ENCODE data around the gene LRCOL1. TPM values are rescaled to one million over a fixed set of nuclear protein-coding genes. Genes with fewer than 3 reads are reported as not detected.

LRCOL1 gene
- total and polyA plus RNA-seq, 2 experiments from 2014 or later = 1.7 TPM; not detected in 1

DNA sequence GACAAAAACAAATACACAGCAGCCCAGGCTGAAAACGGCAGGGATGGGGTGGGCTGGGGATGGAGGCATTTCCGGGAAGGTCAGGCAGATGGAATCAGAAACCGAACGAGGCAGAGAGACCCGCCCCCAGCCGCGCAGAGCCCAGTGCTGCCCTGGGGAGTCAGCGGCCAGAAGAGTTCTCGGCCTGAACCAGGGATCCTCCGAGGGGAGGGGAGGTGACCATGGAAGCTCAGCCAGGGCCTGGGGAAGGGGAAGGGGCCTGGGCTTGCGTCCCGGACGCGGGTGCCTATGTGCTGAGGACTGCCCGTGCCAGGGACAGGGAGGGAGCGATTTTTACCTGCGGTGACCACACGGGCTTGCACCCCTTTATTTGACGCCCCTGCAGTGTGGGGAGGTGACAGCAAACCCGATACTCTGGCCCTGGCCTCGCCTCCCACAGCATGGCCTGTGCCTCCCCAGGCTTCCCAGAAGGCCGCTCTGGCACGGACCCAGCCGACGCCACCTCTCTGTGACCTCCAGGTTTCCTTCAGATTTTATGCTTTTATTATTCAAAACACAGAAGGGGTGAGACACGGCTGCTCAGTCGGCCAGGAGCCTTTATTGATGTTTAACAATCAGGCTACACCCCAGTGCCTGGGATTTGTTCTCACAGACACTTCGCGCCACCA, 7.7 kb downstream of the LRCOL1 start:
- no peak overlapping the region for H3K27ac Mint-ChIP-seq
- DNase-seq (ENCODE audit: low spot score) (no peak), ATAC-seq (peak; percentile 9)
- peaks cover 63% of the 10 kb centered on the region for H3K27me3 ChIP-seq (ENCODE audit: insufficient read depth)
- H4K20me1 ChIP-seq (replicated peaks; ENCODE audit: insufficient read depth) = no peaks in the 10 kb centered on the region
- no peak overlapping the region for H3K4me3 Mint-ChIP-seq
- H3K9me3 Mint-ChIP-seq = peaks cover 1% of the 10 kb centered on the region
- H3K4me1 Mint-ChIP-seq = peaks cover 13% of the 10 kb centered on the region
- H2AFZ ChIP-seq = 0 out of 2 replicates have a peak overlapping the region, but pooled peaks have one; percentile 47
- peaks cover 64% of the 10 kb centered on the region for H3K27me3 Mint-ChIP-seq (ENCODE audit: insufficient read depth, low read depth, poor library complexity)
- peaks cover 18% of the 10 kb centered on the region for H3F3A ChIP-seq (replicated peaks; ENCODE audit: low read depth)
- peaks cover 3% of the 10 kb centered on the region; the same call in 1 of the 2 replicates for H3K4me1 ChIP-seq (ENCODE audit: insufficient read depth)
- no peak overlapping the region for H3K4me3 ChIP-seq
- no peaks in the 10 kb centered on the region for H3K36me3 ChIP-seq (ENCODE audit: insufficient read depth)
- H3K79me2 ChIP-seq (replicated peaks; ENCODE audit: insufficient read depth) = no peaks in the 10 kb centered on the region
- no peaks in the 10 kb centered on the region for H3K9me2 ChIP-seq (ENCODE audit: insufficient read depth)
- H3K4me2 ChIP-seq = no peak overlapping the region
- TF ChIP-seq, protein P1, sequence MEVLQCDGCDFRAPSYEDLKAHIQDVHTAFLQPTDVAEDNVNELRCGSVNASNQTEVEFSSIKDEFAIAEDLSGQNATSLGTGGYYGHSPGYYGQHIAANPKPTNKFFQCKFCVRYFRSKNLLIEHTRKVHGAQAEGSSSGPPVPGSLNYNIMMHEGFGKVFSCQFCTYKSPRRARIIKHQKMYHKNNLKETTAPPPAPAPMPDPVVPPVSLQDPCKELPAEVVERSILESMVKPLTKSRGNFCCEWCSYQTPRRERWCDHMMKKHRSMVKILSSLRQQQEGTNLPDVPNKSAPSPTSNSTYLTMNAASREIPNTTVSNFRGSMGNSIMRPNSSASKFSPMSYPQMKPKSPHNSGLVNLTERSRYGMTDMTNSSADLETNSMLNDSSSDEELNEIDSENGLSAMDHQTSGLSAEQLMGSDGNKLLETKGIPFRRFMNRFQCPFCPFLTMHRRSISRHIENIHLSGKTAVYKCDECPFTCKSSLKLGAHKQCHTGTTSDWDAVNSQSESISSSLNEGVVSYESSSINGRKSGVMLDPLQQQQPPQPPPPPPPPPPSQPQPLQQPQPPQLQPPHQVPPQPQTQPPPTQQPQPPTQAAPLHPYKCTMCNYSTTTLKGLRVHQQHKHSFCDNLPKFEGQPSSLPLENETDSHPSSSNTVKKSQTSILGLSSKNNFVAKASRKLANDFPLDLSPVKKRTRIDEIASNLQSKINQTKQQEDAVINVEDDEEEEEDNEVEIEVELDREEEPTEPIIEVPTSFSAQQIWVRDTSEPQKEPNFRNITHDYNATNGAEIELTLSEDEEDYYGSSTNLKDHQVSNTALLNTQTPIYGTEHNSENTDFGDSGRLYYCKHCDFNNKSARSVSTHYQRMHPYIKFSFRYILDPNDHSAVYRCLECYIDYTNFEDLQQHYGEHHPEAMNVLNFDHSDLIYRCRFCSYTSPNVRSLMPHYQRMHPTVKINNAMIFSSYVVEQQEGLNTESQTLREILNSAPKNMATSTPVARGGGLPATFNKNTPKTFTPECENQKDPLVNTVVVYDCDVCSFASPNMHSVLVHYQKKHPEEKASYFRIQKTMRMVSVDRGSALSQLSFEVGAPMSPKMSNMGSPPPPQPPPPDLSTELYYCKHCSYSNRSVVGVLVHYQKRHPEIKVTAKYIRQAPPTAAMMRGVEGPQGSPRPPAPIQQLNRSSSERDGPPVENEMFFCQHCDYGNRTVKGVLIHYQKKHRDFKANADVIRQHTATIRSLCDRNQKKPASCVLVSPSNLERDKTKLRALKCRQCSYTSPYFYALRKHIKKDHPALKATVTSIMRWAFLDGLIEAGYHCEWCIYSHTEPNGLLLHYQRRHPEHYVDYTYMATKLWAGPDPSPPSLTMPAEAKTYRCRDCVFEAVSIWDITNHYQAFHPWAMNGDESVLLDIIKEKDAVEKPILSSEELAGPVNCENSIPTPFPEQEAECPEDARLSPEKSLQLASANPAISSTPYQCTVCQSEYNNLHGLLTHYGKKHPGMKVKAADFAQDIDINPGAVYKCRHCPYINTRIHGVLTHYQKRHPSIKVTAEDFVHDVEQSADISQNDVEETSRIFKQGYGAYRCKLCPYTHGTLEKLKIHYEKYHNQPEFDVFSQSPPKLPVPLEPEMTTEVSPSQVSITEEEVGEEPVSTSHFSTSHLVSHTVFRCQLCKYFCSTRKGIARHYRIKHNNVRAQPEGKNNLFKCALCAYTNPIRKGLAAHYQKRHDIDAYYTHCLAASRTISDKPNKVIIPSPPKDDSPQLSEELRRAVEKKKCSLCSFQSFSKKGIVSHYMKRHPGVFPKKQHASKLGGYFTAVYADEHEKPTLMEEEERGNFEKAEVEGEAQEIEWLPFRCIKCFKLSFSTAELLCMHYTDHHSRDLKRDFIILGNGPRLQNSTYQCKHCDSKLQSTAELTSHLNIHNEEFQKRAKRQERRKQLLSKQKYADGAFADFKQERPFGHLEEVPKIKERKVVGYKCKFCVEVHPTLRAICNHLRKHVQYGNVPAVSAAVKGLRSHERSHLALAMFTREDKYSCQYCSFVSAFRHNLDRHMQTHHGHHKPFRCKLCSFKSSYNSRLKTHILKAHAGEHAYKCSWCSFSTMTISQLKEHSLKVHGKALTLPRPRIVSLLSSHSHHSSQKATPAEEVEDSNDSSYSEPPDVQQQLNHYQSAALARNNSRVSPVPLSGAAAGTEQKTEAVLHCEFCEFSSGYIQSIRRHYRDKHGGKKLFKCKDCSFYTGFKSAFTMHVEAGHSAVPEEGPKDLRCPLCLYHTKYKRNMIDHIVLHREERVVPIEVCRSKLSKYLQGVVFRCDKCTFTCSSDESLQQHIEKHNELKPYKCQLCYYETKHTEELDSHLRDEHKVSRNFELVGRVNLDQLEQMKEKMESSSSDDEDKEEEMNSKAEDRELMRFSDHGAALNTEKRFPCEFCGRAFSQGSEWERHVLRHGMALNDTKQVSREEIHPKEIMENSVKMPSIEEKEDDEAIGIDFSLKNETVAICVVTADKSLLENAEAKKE (CRISPR knock-in tag; IDR thresholded peaks at IDR 0.05) = no peak
- TF ChIP-seq JUNB (IDR thresholded peaks at IDR 0.05; ENCODE audit: unreplicated experiment) (no peak), EZH2 (IDR thresholded peaks at IDR 0.05; ENCODE audit: low read depth, unreplicated experiment) (no peak), ZNF331 (CRISPR knock-in tag; IDR thresholded peaks at IDR 0.05; ENCODE audit: low read depth) (no peak), EZH2phosphoT487 (IDR thresholded peaks at IDR 0.05; ENCODE audit: unreplicated experiment) (no peak), NANOG (IDR thresholded peaks at IDR 0.05; ENCODE audit: borderline replicate concordance) (no peak), POLR2AphosphoS5 (IDR thresholded peaks at IDR 0.05; ENCODE audit: low read depth) (no peak)
- TF ChIP-seq, protein P2, sequence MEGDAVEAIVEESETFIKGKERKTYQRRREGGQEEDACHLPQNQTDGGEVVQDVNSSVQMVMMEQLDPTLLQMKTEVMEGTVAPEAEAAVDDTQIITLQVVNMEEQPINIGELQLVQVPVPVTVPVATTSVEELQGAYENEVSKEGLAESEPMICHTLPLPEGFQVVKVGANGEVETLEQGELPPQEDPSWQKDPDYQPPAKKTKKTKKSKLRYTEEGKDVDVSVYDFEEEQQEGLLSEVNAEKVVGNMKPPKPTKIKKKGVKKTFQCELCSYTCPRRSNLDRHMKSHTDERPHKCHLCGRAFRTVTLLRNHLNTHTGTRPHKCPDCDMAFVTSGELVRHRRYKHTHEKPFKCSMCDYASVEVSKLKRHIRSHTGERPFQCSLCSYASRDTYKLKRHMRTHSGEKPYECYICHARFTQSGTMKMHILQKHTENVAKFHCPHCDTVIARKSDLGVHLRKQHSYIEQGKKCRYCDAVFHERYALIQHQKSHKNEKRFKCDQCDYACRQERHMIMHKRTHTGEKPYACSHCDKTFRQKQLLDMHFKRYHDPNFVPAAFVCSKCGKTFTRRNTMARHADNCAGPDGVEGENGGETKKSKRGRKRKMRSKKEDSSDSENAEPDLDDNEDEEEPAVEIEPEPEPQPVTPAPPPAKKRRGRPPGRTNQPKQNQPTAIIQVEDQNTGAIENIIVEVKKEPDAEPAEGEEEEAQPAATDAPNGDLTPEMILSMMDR (conservative IDR thresholded peaks at IDR 0.05; ENCODE audit: low read depth in 2 of 2) = no peak
- TF ChIP-seq, protein P3, sequence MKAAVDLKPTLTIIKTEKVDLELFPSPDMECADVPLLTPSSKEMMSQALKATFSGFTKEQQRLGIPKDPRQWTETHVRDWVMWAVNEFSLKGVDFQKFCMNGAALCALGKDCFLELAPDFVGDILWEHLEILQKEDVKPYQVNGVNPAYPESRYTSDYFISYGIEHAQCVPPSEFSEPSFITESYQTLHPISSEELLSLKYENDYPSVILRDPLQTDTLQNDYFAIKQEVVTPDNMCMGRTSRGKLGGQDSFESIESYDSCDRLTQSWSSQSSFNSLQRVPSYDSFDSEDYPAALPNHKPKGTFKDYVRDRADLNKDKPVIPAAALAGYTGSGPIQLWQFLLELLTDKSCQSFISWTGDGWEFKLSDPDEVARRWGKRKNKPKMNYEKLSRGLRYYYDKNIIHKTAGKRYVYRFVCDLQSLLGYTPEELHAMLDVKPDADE (IDR thresholded peaks at IDR 0.05) = no peak
- no peak overlapping the region for H3K27ac ChIP-seq (ENCODE audit: low read depth)
- H3K36me3 Mint-ChIP-seq (ENCODE audit: low read depth) = no peaks in the 10 kb centered on the region
